ENCODE data around the gene TSSK6.

TSSK6 gene

DNA sequence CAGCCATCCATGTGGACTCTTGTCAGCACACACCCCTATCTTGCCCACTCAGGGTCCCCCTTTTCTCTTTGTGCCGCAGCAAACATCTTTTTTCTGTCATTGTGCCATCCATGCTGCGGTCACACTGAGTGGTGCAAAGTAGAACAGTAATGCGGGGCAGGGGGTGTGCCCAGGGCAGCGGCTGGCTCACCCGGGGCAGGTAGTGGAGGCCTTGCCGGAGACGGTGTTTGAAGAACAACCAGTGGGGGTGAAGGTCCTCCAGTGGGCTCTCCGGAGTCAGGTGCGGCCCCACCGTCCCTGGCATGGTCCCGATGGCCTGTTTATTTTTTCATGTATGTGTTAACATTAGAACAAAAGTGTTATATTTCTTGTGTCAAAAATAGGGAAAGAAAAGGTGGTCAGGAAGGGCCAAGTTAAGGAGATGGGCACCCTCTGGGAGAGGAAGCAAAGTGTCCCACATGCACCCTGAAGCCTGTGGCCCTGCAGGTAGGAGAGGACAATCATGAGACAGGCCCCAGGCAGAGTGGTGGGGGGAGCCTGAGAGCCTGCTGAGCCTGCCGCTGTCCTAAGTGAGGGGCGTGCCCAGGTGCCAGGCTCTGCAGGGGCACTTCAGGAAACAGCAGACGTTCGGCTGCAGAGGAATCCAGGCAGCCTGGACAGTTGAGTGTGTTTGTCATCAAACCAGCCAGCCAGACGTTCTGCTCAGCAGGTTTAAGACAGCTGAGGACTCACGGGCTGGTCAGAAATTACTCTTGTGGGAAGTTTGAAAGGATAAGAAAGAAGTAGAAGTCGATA is 12.3 kb downstream of the TSSK6 start:
- DNase-seq: no peak

GRCh38 chr19:19502281-19502680 is 13.1 kb downstream of the TSSK6 start:
- no peak for DNase-seq

DNA sequence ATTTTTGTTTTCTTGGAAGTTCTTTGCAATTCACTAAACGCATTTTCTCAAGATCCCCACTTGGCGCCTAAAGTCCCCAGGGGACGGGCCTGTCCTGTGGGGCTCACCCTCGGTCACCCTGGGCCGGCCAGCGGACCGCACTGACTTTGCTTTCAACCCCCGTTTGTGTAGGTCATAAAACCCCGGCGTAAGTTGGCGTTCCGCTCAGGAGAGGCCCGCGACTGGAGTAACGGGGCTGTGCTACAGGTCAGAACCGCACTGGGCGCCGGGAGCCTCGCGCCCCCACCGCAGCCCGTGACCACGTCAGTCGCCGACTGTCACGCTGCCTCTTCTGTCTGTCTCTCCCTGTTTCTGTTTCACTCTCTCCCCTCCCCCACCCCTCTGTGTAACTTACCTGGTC is 13.6 kb downstream of the TSSK6 start:
- no peak for DNase-seq

DNA sequence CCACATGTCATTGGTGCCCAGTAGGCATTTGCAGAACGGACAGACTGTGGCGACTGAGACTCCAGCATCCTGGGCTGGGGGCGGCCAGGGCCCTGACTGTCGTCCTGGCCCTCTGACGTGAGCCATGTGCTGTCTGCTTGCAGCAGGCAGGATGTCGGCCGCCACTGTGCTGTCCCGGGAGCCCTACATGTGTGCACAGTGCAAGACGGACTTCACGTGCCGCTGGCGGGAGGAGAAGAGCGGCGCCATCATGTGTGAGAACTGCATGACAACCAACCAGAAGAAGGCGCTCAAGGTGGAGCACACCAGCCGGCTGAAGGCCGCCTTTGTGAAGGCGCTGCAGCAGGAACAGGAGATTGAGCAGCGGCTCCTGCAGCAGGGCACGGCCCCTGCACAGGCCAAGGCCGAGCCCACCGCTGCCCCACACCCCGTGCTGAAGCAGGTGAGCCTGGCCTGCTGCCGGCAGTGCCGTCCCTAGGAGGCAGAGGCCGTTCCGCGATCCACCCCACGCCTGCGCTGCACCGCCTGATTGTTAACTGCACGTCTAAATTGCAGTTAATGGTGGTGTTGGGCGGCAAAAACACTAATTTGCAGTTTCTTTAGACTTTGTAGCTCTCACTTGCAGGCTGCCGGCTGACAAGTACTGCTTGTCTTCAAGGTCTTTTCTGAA is 14.2 kb downstream of the TSSK6 start:
- no peak for DNase-seq

- no peak for DNase-seq
These were observed 15.9 kb downstream of the TSSK6 start for GRCh38 chr19:19499272-19499995.

DNA sequence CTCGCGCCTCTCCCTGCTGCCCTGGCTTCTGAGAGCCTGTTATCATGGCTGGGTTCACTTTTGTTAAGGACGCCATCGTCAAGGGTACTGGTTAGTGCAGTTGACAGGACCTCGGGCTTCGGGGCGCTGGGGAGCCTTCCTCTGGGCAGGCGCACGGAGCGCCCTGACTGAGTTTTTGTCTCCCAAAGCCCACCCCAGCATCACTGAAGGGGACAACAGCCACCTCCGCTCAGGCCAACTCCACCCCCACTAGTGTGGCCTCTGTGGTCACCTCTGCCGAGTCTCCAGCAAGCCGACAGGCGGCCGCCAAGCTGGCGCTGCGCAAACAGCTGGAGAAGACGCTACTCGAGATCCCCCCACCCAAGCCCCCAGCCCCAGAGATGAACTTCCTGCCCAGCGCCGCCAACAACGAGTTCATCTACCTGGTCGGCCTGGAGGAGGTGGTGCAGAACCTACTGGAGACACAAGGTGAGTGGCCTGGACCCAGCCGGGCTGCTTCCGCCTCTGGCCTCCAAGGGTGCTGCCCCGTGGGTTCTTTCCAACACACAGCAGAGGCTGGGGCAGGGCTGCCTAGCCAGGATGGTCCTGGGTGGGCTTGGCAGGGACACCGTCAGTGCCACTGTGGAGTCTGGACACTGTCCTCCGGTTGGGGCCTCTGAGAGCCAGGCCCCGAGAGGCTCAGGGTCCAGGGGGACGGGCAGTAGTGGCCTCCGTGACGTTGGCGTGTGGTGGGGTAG is 16.9 kb downstream of the TSSK6 start:
- no peak for DNase-seq

GRCh38 chr19:19495614-19496603 is 19.4 kb downstream of the TSSK6 start:
- no peak for DNase-seq

- no peak for DNase-seq
These were observed 21.4 kb downstream of the TSSK6 start for GRCh38 chr19:19493841-19494546.

GRCh38 chr19:19492026-19492610 is 23.2 kb downstream of the TSSK6 start:
- no peak for DNase-seq

DNA sequence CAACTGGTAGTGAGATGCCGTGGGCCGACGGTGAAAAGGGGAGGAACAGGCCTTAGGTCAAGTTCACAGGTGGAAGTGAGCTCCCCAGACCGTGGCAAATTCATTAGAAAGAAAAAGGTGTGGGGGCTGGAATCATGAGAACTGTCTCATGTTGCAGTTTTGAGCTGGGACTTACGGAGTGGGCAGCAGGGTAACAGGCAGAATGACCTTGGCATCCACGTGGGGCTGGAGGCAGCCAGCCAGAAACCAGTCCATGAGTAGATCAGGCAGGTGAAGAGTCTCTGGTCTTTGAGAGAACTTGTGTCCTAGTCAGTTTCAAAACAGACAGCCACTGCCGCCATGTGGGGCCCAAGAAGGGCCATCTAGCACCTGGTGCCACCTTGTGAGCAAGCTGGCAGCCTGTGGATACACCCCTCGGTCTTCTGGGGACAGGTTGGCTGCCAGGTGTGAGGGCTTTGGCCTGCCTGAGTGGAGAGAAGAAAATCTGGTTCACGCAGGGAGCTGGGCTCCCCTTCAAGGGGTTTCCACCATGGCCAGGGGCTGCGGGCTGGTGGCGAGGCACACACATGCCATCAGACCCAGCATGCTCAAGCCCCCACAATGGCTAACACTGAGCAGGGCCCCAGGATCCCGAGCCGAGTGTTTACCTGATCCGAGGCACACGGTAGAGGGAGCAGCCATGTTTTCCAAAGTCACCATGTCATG is 23.9 kb downstream of the TSSK6 start:
- DNase-seq: no peak

GRCh38 chr19:19490214-19490968 is 25.0 kb downstream of the TSSK6 start:
- peak; percentile 84 for DNase-seq

DNA sequence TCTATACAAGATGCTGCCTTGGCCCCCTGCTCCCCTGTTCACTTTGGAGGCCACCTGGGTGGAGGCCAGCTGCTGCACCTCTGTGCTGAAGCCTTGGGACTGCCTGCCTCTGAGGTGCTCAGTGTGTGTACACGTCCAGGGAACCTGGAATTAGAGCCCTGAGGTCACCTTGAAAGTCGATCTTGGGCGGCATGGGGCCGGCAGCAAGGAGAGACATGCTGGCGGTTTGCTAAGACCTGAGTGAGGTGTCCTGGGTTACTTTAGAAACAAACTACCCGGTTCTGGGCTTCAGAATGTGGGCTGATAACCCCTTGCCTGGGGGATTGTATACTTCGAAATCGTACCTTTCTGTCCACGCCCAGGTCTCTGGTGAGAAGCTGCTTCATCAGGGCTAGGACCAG is 25.5 kb downstream of the TSSK6 start:
- DNase-seq: no peak

DNA sequence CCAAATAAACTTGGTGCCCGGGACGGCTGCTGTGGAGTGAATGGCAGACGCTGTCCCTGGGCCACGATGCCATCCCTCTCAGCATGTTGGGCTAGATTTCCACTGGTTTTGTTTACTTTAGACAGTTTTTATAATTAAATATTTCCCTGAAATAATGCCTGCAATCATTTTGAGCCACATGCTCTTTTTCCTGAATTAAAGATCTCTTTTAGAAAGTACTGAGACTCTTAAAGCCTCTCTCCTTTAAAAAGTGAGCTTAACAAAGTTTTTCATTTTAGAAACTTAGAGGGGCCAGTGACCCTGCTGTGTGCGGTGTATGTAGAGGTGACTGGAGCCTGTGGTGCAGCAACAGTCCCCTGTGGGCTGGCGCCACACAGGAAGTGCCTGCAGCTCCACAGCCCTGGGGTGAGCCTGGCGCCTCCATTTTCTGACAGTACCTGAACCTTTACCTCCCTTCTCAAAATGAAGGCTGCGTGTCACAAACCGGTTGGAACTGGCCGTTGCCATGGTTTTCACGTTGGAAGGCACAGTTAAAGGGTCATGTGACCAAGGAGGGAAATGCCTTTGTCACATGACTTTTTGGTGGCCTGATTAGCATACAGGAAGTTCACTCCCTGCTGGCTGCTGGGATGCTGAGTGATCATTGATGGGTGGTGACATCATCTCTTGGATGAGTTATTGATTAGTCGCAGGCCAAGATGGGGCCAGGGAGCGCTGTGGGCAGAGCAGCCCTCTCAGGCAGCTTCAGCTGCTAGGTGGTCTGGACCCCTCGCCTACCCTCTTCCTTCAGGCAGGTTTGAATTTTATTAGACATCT is 26.3 kb downstream of the TSSK6 start:
- DNase-seq: peak; percentile 96

GRCh38 chr19:19487950-19488874 is 27.1 kb downstream of the TSSK6 start:
- no peak for DNase-seq

- no peak for DNase-seq
These were observed 28.0 kb downstream of the TSSK6 start for GRCh38 chr19:19487077-19487949.
